Ovary (tissue), 9 donors: Measurements from ENCODE around the gene SPI1. TPM values are rescaled to one million over a fixed set of nuclear protein-coding genes. Genes with fewer than 3 reads are reported as not detected.

Source experiments
- DNase-seq, 5 donors: peaks; one replicate each; pipeline ENCODE4 v3.0.0-alpha.2; 2019 to 2020
- H3K27ac ChIP-seq, 2 donors: fragments of 200-600 bp; one replicate each; pipeline versions ENCODE4 v1.5.1 to v1.8.0; 2019 to 2022
- H3K27me3 ChIP-seq: fragments of 200-600 bp; one replicate; pipeline ENCODE4 v1.8.0; 2022
- H3K36me3 ChIP-seq: fragments of 200-600 bp; sonication (generic); one replicate; pipeline ENCODE4 v1.5.1; 2019
- H3K4me1 ChIP-seq: one replicate; pipeline ENCODE4 v1.8.1; 2013; ENCODE audit warnings: mild to moderate bottlenecking, moderate library complexity; ENCODE audit not compliant: insufficient read depth
- H3K4me3 ChIP-seq: fragments of 200-600 bp; sonication (generic); one replicate; pipeline ENCODE4 v1.5.1; 2017
- H3K9me3 ChIP-seq, 2 donors: fragments of 200-600 bp in 1 of 2; sonication (generic) in 1 of 2; one replicate each; pipeline versions ENCODE4 v1.5.1 to v1.8.1; 2013 to 2019; ENCODE audit warnings: mild to moderate bottlenecking in 1 of 2, moderate library complexity in 1 of 2
- CTCF ChIP-seq, 3 donors: fragments of 450-650 bp in 2 of 3; fragments of 200-600 bp in 1 of 3; IDR thresholded peaks; one replicate each; pipeline versions ENCODE4 v1.5.1 to v1.8.0; 2016 to 2022; ENCODE audit warnings: antibody characterized with exemption in 3 of 3, mild to moderate bottlenecking in 1 of 3
- EP300 ChIP-seq: sonication (generic); formaldehyde crosslinking; IDR thresholded peaks from one replicate; pipeline ENCODE4 v1.6.1; 2017; ENCODE audit warnings: antibody characterized with exemption
- POLR2A ChIP-seq: fragments of 450-650 bp; IDR thresholded peaks from one replicate; pipeline ENCODE4 v1.6.1; 2017; ENCODE audit warnings: antibody characterized with exemption, mild to moderate bottlenecking, moderate library complexity
- WGBS, 3 donors: extraction: QIAGEN DNeasy Blood & Tissue Kit in 1 of 3; methylation state at CpG; one replicate each; pipeline versions ENCODE4 v1.1.5 to v1.1.7; 2013 to 2017; 5-methylcytosine and 5-hydroxymethylcytosine counted together
- intact Hi-C, 4 donors: fragments of 100-400 bp; cut with DNase I; formaldehyde crosslinking; loops; one replicate each; pipeline versions ENCODE4 v1.11.0 to v1.15.1; 2022 to 2023
- microRNA-seq, 3 donors: library from miRNA; unstranded; fragments of <30 nt; microRNA quantifications; one replicate each; pipeline versions ENCODE4 to v1.2.0, GENCODE V29; 2019 to 2020
- polyA plus RNA-seq, 2 donors: library from polyadenylated mRNA; stranded (reverse); fragments of 200-250 nt in 1 of 2; fragments of 350-450 nt in 1 of 2; fragmentation: Illumina TruSeq in 1 of 2; extraction: RNeasy Lipid Tissue Mini Kit (QIAGEN cat#74804) in 1 of 2; gene quantifications; one replicate each; pipeline ENCODE4 v1.2.3, GENCODE V29; 2013 to 2014
- small RNA-seq: library from RNA; depleted of rRNA; stranded (forward); fragments of <200 nt; gene quantifications from one replicate; pipeline ENCODE3, GENCODE V24; 2016
- total RNA-seq, 7 donors: library from RNA; depleted of rRNA in 2 of 7; stranded (reverse); fragments of >200 nt in 2 of 7; fragmentation: NEBNext Ultra II Directional in 3 of 7; extraction: Animal tissue kit (Norgen Biotek cat#: 25700) in 3 of 7; gene quantifications; one replicate each; pipeline versions ENCODE4 v1.1.0 to v1.2.4, GENCODE V29; 2016 to 2023
- donor health status: DM: no; HTN: no; CAD: no; lungs with moderate emphysema.
- donor health status: DM: no; HTN: no; CAD: no.
- donor health status: Bipolar disorder and iron deficiency.
- donor health status: DM: yes; HTN: yes; CAD: no.
- donor health status: DM: no; HTN: no; CAD: no.
- donor health status: DM: yes; HTN: yes; CAD: no.

Gene SPI1
- total and polyA plus RNA-seq, 9 donors: 3.9 to 21.5 (median 6.8) TPM

- H3K27me3 ChIP-seq: no peaks in the 10 kb centered on the region
- no peak overlapping the region for H3K27ac ChIP-seq
- no peaks in the 10 kb centered on the region for H3K9me3 ChIP-seq
- intact Hi-C loops: no loop called here
- H3K36me3 ChIP-seq: no peaks in the 10 kb centered on the region
- 80 to 85% (median 83%) methylated on average over 5 of the region's 5 CpGs for WGBS, 3 donors
- H3K4me1 ChIP-seq: no peaks in the 10 kb centered on the region
- no peak for DNase-seq
- TF ChIP-seq CTCF (IDR thresholded peaks at IDR 0.05) (no peak), EP300 (no peak), POLR2A (no peak)
- no peak overlapping the region for H3K4me3 ChIP-seq
Measured at GRCh38 chr11:47314992-47315391, 63.4 kb downstream of the SPI1 start.

GRCh38 chr11:47308050-47308823 lies 70.1 kb downstream of the SPI1 start:
- Histone ChIP-seq H3K4me3 (no peak overlapping the region), H3K4me1 (no peaks in the 10 kb centered on the region), H3K9me3 (no peaks in the 10 kb centered on the region), H3K36me3 (no peaks in the 10 kb centered on the region), H3K27me3 (no peaks in the 10 kb centered on the region), H3K27ac (no peak overlapping the region)
- TF ChIP-seq EP300 (no peak), CTCF (IDR thresholded peaks at IDR 0.05) (no peak), POLR2A (no peak)
- WGBS, 3 donors: 90 to 94% (median 92%) methylated on average over 6 of the region's 6 CpGs
- intact Hi-C loops: no loop called here
- DNase-seq: no peak

GRCh38 chr11:47306484-47306844 lies 71.9 kb downstream of the SPI1 start:
- H3K27me3 ChIP-seq: no peaks in the 10 kb centered on the region
- no peak overlapping the region for H3K27ac ChIP-seq
- WGBS, 3 donors: 41 to 84% (median 54%) methylated on average over 1 of the region's 1 CpG
- TF ChIP-seq POLR2A (no peak), EP300 (no peak), CTCF (IDR thresholded peaks at IDR 0.05) (no peak)
- no peak for DNase-seq
- no peak overlapping the region for H3K4me3 ChIP-seq
- intact Hi-C loops: no loop called here
- no peaks in the 10 kb centered on the region for H3K4me1 ChIP-seq
- no peaks in the 10 kb centered on the region for H3K36me3 ChIP-seq
- no peaks in the 10 kb centered on the region for H3K9me3 ChIP-seq

GRCh38 chr11:47305734-47306483 lies 72.4 kb downstream of the SPI1 start:
- intact Hi-C loops: no loop called here
- Histone ChIP-seq H3K36me3 (no peaks in the 10 kb centered on the region), H3K4me3 (no peak overlapping the region), H3K4me1 (no peaks in the 10 kb centered on the region), H3K27ac (no peak overlapping the region), H3K27me3 (no peaks in the 10 kb centered on the region), H3K9me3 (no peaks in the 10 kb centered on the region)
- DNase-seq: no peak
- WGBS, 3 donors: 77 to 95% (median 81%) methylated on average over 3 of the region's 3 CpGs
- no peak for TF ChIP-seq POLR2A
- TF ChIP-seq EP300: no peak
- no peak for TF ChIP-seq CTCF (IDR thresholded peaks at IDR 0.05)

Small RNA genes lying within 50 kb of the gene (microRNA-seq; reads per million reads assigned to microRNA genes)
- gene MIR4487: 0 reads per million in 3 donors

Small RNA genes lying within 50 kb of the gene (small RNA-seq; reads per million reads assigned to genes)
- gene MIR4487: not detected

Other genes with a start within 250 kb of the SPI1 start
- 10 to 100 TPM; 66.0 to 94.9 (median 75.2) TPM for gene ARFGAP2, start 201.7 kb downstream of the SPI1 start, total RNA-seq
- 10 to 100 TPM; 41.5 to 65.2 TPM for gene ARFGAP2, start 201.7 kb downstream of the SPI1 start, polyA plus RNA-seq
- gene PACSIN3, start 192.1 kb downstream of the SPI1 start, total RNA-seq: 10 to 100 TPM; 26.1 to 69.8 (median 40.8) TPM
- gene PACSIN3, start 192.1 kb downstream of the SPI1 start, polyA plus RNA-seq: 10 to 100 TPM in 1 of 2 donors, 1 to 10 TPM in 1; 2.9 to 25.7 TPM
- 10 to 100 TPM; 20.0 to 34.7 (median 25.8) TPM for gene DDB2, start 163.6 kb downstream of the SPI1 start, total RNA-seq
- gene DDB2, start 163.6 kb downstream of the SPI1 start, polyA plus RNA-seq: 10 to 100 TPM; 21.1 to 40.6 TPM
- 10 to 100 TPM; 15.1 to 25.5 (median 18.7) TPM for gene ACP2, start 129.7 kb downstream of the SPI1 start, total RNA-seq
- gene ACP2, start 129.7 kb downstream of the SPI1 start, polyA plus RNA-seq: 10 to 100 TPM; 14.7 to 20.1 TPM
- gene NR1H3, start 120.6 kb downstream of the SPI1 start, total RNA-seq: 10 to 100 TPM; 19.4 to 39.7 (median 29.0) TPM
- 10 to 100 TPM; 18.0 to 27.0 TPM for gene NR1H3, start 120.6 kb downstream of the SPI1 start, polyA plus RNA-seq
- 10 to 100 TPM; 29.7 to 53.5 (median 40.1) TPM for gene MADD, start 108.4 kb downstream of the SPI1 start, total RNA-seq
- gene MADD, start 108.4 kb downstream of the SPI1 start, polyA plus RNA-seq: 10 to 100 TPM; 20.3 to 35.4 TPM
- gene MYBPC3, start 25.8 kb downstream of the SPI1 start, total RNA-seq: under 1 TPM in 3 of 7 donors, not detected in 4; 0.18 to 0.40 (median 0.32) TPM
- under 1 TPM; 0.05 to 0.22 TPM for gene MYBPC3, start 25.8 kb downstream of the SPI1 start, polyA plus RNA-seq
- 10 to 100 TPM; 38.7 to 60.2 (median 51.7) TPM for gene SLC39A13, start 30.0 kb upstream of the SPI1 start, total RNA-seq
- 10 to 100 TPM in 1 of 2 donors, 1 to 10 TPM in 1; 2.8 to 54.8 TPM for gene SLC39A13, start 30.0 kb upstream of the SPI1 start, polyA plus RNA-seq
- gene PSMC3, start 47.9 kb upstream of the SPI1 start, total RNA-seq: 10 to 100 TPM; 60.7 to 89.6 (median 79.4) TPM
- 100 to 1,000 TPM; 104 to 267 TPM for gene PSMC3, start 47.9 kb upstream of the SPI1 start, polyA plus RNA-seq
- under 1 TPM in 3 of 7 donors, not detected in 4; 0.23 to 0.43 (median 0.32) TPM for gene RAPSN, start 70.6 kb upstream of the SPI1 start, total RNA-seq
- under 1 TPM in 1 of 2 donors, not detected in 1; 0.08 TPM for gene RAPSN, start 70.6 kb upstream of the SPI1 start, polyA plus RNA-seq
- 100 to 1,000 TPM in 1 of 7 donors, 10 to 100 TPM in 6; 64.0 to 109 (median 74.9) TPM for gene CELF1, start 174.6 kb upstream of the SPI1 start, total RNA-seq
- gene CELF1, start 174.6 kb upstream of the SPI1 start, polyA plus RNA-seq: 10 to 100 TPM; 25.0 to 48.3 TPM
- 100 to 1,000 TPM in 1 of 7 donors, 10 to 100 TPM in 6; 33.8 to 103 (median 36.7) TPM for gene PTPMT1, start 187.1 kb upstream of the SPI1 start, total RNA-seq
- gene PTPMT1, start 187.1 kb upstream of the SPI1 start, polyA plus RNA-seq: 10 to 100 TPM; 51.0 to 60.7 TPM
- 10 to 100 TPM; 14.4 to 21.6 (median 17.9) TPM for gene KBTBD4, start 200.4 kb upstream of the SPI1 start, total RNA-seq
- 10 to 100 TPM; 19.3 to 23.5 TPM for gene KBTBD4, start 200.4 kb upstream of the SPI1 start, polyA plus RNA-seq
- 10 to 100 TPM; 40.8 to 73.2 (median 60.2) TPM for gene NDUFS3, start 200.5 kb upstream of the SPI1 start, total RNA-seq
- 10 to 100 TPM; 61.4 to 76.9 TPM for gene NDUFS3, start 200.5 kb upstream of the SPI1 start, polyA plus RNA-seq
- not detected for gene FAM180B, start 208.1 kb upstream of the SPI1 start, total RNA-seq
- under 1 TPM in 1 of 2 donors, not detected in 1; 0.62 TPM for gene FAM180B, start 208.1 kb upstream of the SPI1 start, polyA plus RNA-seq
- gene C1QTNF4, start 215.9 kb upstream of the SPI1 start, total RNA-seq: 10 to 100 TPM in 6 of 7 donors, 1 to 10 TPM in 1; 9.1 to 29.6 (median 14.8) TPM
- gene C1QTNF4, start 215.9 kb upstream of the SPI1 start, polyA plus RNA-seq: 10 to 100 TPM in 1 of 2 donors, not detected in 1; 22.2 TPM